Measurements from ENCODE around the gene RNF144A. TPM values are rescaled to one million over a fixed set of nuclear protein-coding genes. Genes with fewer than 3 reads are reported as not detected.

RNF144A gene
- total and polyA plus RNA-seq, 10 of the 15 experiments (the other 5 are each of a cell fraction or from before 2014, with no cell fraction given), result 0.02 to 12.1 (median 0.48) TPM; not detected in 1

DNA sequence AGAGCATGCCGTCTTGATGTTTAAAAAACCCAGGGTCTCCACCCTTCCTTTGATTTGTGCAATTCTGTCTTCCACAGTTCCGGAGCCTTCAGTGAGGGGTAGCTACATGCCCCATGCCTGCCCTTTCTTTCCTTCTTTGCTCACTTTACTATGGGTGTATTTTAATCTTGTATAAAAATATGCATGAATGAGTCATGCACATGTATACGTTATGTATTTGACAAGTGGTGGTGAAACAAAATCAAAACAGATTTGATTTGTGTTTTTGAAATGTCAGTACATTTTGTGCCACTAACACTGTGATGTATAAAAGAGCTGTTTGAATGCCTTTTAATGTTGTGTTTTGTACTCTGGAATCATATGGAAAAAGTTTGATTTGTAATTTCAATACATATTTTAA, 126.5 kb downstream of the RNF144A start (continued):
- TF ChIP-seq SMAD1 (IDR thresholded peaks at IDR 0.05; ENCODE audit: low read depth, partially characterized antibody), result no peak

GRCh38 chr2:7044253-7045250, 127.3 kb downstream of the RNF144A start:
- no peak overlapping the region for H3K4me3 ChIP-seq
- no TSS peak for BruUV-seq (replicated peaks)
- no peaks in the 10 kb centered on the region for H3K36me3 ChIP-seq (ENCODE audit: control insufficient read depth in 2 of 2, insufficient read depth in 2 of 2, low read length in 1 of 2)
- no peak overlapping the region for H3K27ac ChIP-seq (ENCODE audit: control insufficient read depth, insufficient read depth)
- no peak overlapping the region for H3K4me2 ChIP-seq (ENCODE audit: control insufficient read depth, insufficient read depth)
- RAD21 ChIA-PET (ENCODE audit: unreplicated experiment), result interaction anchor here (0.9 to 3.4 kb wide), 8 partner anchors 10 to 152 kb away, joined by 3 to 40 read pairs (median 4); no protein-coding TSS in a partner anchor
- FAIRE-seq, result peak; percentile 95
- POLR2A ChIA-PET, result interaction anchor here (1.5 kb wide), 1 partner anchor 134 kb away, joined by 3 read pairs; no protein-coding TSS in a partner anchor
- no peak overlapping the region for H2AFZ ChIP-seq (ENCODE audit: control insufficient read depth, low read depth, low read length)
- CTCF ChIA-PET, result interaction anchor here (0.6 to 6.2 kb wide), 52 partner anchors 8 to 591 kb away, joined by 3 to 127 read pairs (median 6); partner anchors contain the start of gene RSAD2
- H3K9ac ChIP-seq (ENCODE audit: control insufficient read depth, insufficient read depth, low read length), result no peak overlapping the region
- H3K79me2 ChIP-seq (ENCODE audit: control insufficient read depth, insufficient read depth, low read length), result no peaks in the 10 kb centered on the region
- in situ Hi-C loops (cut with MboI) (no loop called here), intact Hi-C loops (cut with micrococcal nuclease; ENCODE audit: unreplicated experiment) (loop anchor here (1.0 to 2.0 kb wide), 3 partner anchors 40 to 218 kb away; no protein-coding TSS in a partner anchor)
- H3K27me3 ChIP-seq (replicated peaks in 1 of 2; ENCODE audit: control insufficient read depth in 2 of 2, insufficient read depth in 2 of 2, low read length in 1 of 2), result no peaks in the 10 kb centered on the region
- ATAC-seq, result peak; percentile 84
- no peaks in the 10 kb centered on the region for H4K20me1 ChIP-seq (ENCODE audit: control insufficient read depth, insufficient read depth)
- WGBS (ENCODE audit: insufficient coverage, insufficient replicate concordance, low lambda C conversion rate, missing lambda C conversion rate), result 62% methylated on average over 17 of the region's 17 CpGs
- peak; percentile 16 for DNase-seq (ENCODE audit: low read depth, low spot score)
- TF ChIP-seq SMC3 (IDR thresholded peaks at IDR 0.05; ENCODE audit: borderline replicate concordance, low read length), result peak; percentile 93
- TF ChIP-seq CBX5 (IDR thresholded peaks at IDR 0.05; ENCODE audit: low read depth), result no peak
- 0 out of 2 replicates have a peak, but pooled peaks have one; percentile 44 for TF ChIP-seq RB1 (IDR thresholded peaks at IDR 0.05; ENCODE audit: borderline replicate concordance)
- TF ChIP-seq, protein P1, sequence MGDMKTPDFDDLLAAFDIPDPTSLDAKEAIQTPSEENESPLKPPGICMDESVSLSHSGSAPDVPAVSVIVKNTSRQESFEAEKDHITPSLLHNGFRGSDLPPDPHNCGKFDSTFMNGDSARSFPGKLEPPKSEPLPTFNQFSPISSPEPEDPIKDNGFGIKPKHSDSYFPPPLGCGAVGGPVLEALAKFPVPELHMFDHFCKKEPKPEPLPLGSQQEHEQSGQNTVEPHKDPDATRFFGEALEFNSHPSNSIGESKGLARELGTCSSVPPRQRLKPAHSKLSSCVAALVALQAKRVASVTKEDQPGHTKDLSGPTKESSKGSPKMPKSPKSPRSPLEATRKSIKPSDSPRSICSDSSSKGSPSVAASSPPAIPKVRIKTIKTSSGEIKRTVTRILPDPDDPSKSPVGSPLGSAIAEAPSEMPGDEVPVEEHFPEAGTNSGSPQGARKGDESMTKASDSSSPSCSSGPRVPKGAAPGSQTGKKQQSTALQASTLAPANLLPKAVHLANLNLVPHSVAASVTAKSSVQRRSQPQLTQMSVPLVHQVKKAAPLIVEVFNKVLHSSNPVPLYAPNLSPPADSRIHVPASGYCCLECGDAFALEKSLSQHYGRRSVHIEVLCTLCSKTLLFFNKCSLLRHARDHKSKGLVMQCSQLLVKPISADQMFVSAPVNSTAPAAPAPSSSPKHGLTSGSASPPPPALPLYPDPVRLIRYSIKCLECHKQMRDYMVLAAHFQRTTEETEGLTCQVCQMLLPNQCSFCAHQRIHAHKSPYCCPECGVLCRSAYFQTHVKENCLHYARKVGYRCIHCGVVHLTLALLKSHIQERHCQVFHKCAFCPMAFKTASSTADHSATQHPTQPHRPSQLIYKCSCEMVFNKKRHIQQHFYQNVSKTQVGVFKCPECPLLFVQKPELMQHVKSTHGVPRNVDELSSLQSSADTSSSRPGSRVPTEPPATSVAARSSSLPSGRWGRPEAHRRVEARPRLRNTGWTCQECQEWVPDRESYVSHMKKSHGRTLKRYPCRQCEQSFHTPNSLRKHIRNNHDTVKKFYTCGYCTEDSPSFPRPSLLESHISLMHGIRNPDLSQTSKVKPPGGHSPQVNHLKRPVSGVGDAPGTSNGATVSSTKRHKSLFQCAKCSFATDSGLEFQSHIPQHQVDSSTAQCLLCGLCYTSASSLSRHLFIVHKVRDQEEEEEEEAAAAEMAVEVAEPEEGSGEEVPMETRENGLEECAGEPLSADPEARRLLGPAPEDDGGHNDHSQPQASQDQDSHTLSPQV (IDR thresholded peaks at IDR 0.05), result no peak
- no peak for TF ChIP-seq RUNX3 (IDR thresholded peaks at IDR 0.05; ENCODE audit: low read length)
- TF ChIP-seq WRNIP1 (IDR thresholded peaks at IDR 0.05; ENCODE audit: borderline replicate concordance, low read depth, low read length), result 0 out of 2 replicates have a peak, but pooled peaks have one; percentile 72
- TF ChIP-seq CTCF (IDR thresholded peaks at IDR 0.05 in 2 of 3, conservative IDR thresholded peaks at IDR 0.05 in 1 of 3; ENCODE audit: control insufficient read depth in 2 of 3, extremely low read depth in 1 of 3, insufficient read depth in 1 of 3, low read depth in 3 of 3, low read length in 3 of 3), result peak; percentile 89 to 98 (median 98); a peak in 5 of 6 replicates
- TF ChIP-seq YY1 (IDR thresholded peaks at IDR 0.05; ENCODE audit: low read depth, low read length), result peak; percentile 75
- peak; percentile 73 for TF ChIP-seq RAD21 (IDR thresholded peaks at IDR 0.05; ENCODE audit: insufficient read depth, low read depth, low read length)
- no peak for TF ChIP-seq SREBF2 (IDR thresholded peaks at IDR 0.05; ENCODE audit: low read length)
- SMC1A ChIA-PET (ENCODE audit: uncharacterized antibody, unreplicated experiment), result interaction anchor here (0.6 to 3.9 kb wide), 31 partner anchors 8 to 627 kb away, joined by 3 to 73 read pairs (median 3); partner anchors contain the start of gene CMPK2
- no peaks in the 10 kb centered on the region for H3K4me1 ChIP-seq (ENCODE audit: control insufficient read depth, insufficient read depth, low read length)
- no peaks in the 10 kb centered on the region; the same call in 2 of the 3 replicates for H3K9me3 ChIP-seq (replicated peaks; ENCODE audit: control insufficient read depth, insufficient read depth, low read length)
